ENCODE results near the gene PLD3.

PLD3 gene

DNA sequence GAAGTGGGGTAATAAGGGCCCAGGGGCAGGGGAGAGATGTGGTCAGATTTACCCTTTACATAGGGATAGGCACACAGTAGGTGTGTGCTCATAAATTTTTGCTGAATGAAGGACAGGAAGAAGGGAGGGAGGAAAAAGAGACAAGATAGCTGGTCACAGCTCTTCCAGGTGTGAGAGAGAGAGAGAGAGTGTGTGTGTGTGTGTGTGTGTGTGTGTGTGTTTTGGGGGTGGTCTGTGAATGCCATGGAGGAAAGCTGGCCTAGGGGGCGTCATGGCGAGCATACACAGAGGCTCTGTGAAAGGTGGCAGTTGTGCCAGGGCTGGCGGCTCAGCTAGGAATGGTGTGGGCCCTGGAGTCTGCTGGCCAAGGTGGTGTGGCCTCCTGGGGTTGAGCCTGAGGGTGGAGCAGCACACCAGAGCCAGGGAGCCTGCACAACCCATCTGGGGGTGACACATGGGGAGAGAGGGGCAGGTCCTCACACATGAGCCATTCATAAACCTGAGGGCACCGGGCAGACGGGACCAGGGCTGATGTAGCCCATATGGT lies 70.6 kb downstream of the PLD3 start:
- intact Hi-C loops (cut with DNase I; ENCODE audit: low total_unique reads) = loop anchor here (2.0 to 5.0 kb wide), 2 partner anchors 28 to 67 kb away; no protein-coding TSS in a partner anchor
- DNase-seq = no peak
- H3K4me3 ChIP-seq = no peak overlapping the region
- TF ChIP-seq CTCF (IDR thresholded peaks at IDR 0.05) = no peak
- H3K9me3 ChIP-seq = no peaks in the 10 kb centered on the region
- H3K27ac ChIP-seq = no peak overlapping the region
- peaks cover 0 to 34% (median 30%) of the 10 kb centered on the region in 4 donors for H3K4me1 ChIP-seq
- H3K36me3 ChIP-seq = peaks cover 10 to 13% (median 11%) of the 10 kb centered on the region in 3 donors
- H3K27me3 ChIP-seq = no peaks in the 10 kb centered on the region

DNA sequence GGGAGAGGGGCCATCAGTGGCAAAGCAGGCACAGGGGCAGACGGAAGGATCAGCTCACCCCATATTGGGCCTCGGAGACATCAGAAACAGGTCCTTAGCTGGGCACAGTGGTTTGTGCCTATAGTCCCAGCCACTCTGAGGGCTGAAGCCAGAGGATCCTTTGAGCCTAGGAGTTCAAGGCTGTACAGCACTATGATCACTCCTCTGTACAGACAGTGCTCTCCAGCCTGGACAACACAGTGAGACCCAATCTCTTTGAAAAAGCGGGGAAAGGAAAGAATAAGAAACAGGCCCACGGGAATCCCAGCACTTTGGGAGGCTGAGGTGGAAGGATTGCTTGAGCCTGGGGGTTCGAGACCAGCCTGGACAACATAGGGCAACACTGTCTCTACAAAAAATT lies 71.3 kb downstream of the PLD3 start:
- H3K9me3 ChIP-seq = no peaks in the 10 kb centered on the region
- intact Hi-C loops (cut with DNase I; ENCODE audit: low total_unique reads) = loop anchor here (2.0 to 5.0 kb wide), 2 partner anchors 27 to 67 kb away; no protein-coding TSS in a partner anchor
- no peaks in the 10 kb centered on the region for H3K27me3 ChIP-seq
- peaks cover 10 to 13% (median 11%) of the 10 kb centered on the region in 3 donors for H3K36me3 ChIP-seq
- DNase-seq = no peak
- no peak overlapping the region for H3K27ac ChIP-seq
- no peak for TF ChIP-seq CTCF (IDR thresholded peaks at IDR 0.05)
- H3K4me3 ChIP-seq = no peak overlapping the region
- peaks cover 0 to 39% (median 34%) of the 10 kb centered on the region in 4 donors for H3K4me1 ChIP-seq

DNA sequence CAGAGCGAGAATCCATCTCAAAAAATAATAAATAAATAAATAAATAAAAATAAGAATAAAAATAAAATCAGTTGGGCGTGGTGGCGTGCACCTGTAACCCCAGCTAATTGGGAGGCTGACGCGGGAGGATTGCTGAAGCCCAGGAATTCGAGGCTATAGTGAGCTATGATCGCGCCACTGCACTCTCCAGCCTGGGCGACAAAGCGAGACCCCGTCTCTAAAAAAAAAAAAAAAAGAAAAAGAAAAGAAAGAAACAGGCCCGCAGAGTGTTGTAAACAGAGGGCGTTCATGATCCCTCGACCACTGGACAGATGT lies 71.9 kb downstream of the PLD3 start:
- H3K27me3 ChIP-seq = no peaks in the 10 kb centered on the region
- H3K36me3 ChIP-seq = peaks cover 10 to 13% (median 11%) of the 10 kb centered on the region in 3 donors
- no peaks in the 10 kb centered on the region for H3K9me3 ChIP-seq
- peak overlapping the region; percentile 54 to 60 for H3K4me3 ChIP-seq
- H3K4me1 ChIP-seq = peaks cover 0 to 39% (median 34%) of the 10 kb centered on the region in 4 donors
- TF ChIP-seq CTCF (IDR thresholded peaks at IDR 0.05) = no peak
- H3K27ac ChIP-seq = peak overlapping the region; percentile 94 to 98
- intact Hi-C loops (cut with DNase I; ENCODE audit: low total_unique reads) = no loop called here
- DNase-seq = no peak

DNA sequence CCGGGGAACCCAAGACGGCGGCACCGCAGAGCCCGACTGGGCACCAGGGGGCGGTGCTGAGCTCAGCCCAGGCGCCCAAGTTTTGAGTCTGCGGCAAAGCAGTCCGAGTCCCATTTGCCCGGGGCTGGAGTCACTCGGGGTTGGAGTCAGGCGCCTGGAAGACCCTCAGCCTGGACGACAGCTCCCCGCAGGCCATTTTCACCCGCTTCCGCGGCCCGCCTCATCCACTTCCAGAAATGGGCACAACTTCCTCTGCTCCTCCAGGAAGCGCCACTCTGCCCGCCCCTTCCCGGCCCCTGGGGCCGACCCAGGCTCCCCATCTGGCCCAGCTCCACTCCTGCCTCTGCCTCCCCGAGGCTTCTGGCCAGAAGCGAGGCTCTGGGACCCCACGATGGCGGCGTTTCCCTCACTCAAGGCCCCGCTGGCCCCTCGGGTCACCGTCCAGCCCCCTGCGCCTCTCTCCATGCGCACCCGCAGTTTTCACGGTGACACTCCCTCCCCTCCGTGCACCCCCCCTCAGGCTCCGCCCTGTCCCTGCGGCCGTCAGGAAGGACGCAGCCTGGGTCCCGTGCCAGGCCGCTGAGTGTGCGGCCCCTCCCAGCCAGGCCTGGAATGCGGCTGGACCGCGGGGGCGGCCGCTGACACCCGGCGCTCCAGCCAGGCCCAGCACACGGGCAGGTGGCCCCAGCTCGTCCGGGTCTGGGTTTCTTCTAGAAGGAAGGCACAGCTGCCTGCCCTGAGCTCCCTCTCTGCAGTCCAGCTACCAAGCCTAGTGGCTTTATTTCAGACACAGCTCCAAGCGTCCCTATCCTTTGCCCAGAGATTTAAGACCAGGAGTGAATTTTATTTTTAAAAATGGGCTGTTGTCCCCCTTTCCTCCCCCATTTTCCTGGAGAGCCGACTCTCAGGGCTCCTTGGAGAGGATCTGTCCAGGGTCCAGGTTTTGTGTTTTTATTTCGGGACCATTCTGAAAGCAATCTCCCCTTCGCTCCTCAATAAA lies 72.6 kb downstream of the PLD3 start:
- TF ChIP-seq CTCF (IDR thresholded peaks at IDR 0.05) = peak; percentile 88 to 90
- H3K27ac ChIP-seq = peak overlapping the region; percentile 94 to 98
- intact Hi-C loops (cut with DNase I; ENCODE audit: low total_unique reads) = no loop called here
- DNase-seq = peak; percentile 92 to 98
- H3K27me3 ChIP-seq = peaks cover 0 to 3% of the 10 kb centered on the region in 2 donors
- peaks cover 0 to 39% (median 34%) of the 10 kb centered on the region in 4 donors for H3K4me1 ChIP-seq
- no peaks in the 10 kb centered on the region for H3K9me3 ChIP-seq
- peaks cover 10 to 13% (median 11%) of the 10 kb centered on the region in 3 donors for H3K36me3 ChIP-seq
- H3K4me3 ChIP-seq = peak overlapping the region; percentile 54 to 60

DNA sequence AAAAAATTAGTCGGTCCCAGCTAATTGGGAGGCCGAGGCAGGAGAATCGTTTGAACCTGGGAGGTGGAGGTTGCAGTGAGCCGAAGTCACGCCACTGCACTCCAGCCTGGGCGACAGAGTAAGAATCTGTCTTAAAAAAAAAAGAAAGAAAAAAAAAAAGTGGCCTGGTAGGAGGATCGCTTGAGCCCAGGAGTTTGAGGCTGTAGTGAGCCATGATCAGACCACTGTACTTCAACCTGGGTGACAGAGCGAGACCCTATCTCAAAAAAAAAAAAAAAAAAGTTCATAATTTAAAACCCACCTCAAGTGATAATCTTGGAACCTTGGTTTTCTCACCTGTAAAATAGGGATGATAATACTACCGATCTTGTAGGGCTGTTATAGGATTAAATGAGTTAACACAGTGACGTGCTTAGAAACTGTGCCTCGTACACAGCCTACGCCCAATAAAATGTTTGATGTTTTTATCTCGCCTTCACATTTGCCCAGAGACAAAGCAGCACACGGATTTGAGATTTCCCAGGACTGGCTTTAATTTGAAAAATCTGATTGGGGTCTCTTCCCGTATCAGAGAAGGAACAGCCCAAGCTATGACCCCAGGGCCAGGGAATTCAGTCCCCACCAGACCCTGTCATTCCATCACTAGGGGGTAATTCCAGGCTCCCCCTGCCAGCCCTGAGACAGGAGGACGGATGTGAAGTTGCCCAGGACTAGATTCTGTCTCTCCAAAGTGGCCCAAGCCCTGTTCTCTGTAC lies 73.7 kb downstream of the PLD3 start:
- peak overlapping the region; percentile 54 to 60 for H3K4me3 ChIP-seq
- no peak for TF ChIP-seq CTCF (IDR thresholded peaks at IDR 0.05)
- H3K36me3 ChIP-seq = peaks cover 10 to 13% (median 11%) of the 10 kb centered on the region in 3 donors
- DNase-seq = no peak
- H3K4me1 ChIP-seq = peaks cover 0 to 44% (median 36%) of the 10 kb centered on the region in 4 donors
- peak overlapping the region; percentile 94 to 98 for H3K27ac ChIP-seq
- H3K9me3 ChIP-seq = no peaks in the 10 kb centered on the region
- intact Hi-C loops (cut with DNase I; ENCODE audit: low total_unique reads) = no loop called here
- H3K27me3 ChIP-seq = peaks cover 0 to 3% of the 10 kb centered on the region in 2 donors

All from tibial artery (tissue), 4 donors.